ENCODE results near the gene KIAA0319L.

KIAA0319L gene

GRCh38 chr1:35441926-35442579 is 115.2 kb downstream of the KIAA0319L start:
- no peak for DNase-seq

GRCh38 chr1:35439626-35440025 is 117.6 kb downstream of the KIAA0319L start:
- no peak for DNase-seq

- DNase-seq, result no peak
Measured at GRCh38 chr1:35437200-35437599, 120.0 kb downstream of the KIAA0319L start.

- no peak for DNase-seq
Measured at GRCh38 chr1:35436078-35436477, 121.1 kb downstream of the KIAA0319L start.

- no peak for DNase-seq
Measured at GRCh38 chr1:35434703-35435102, 122.5 kb downstream of the KIAA0319L start.

GRCh38 chr1:35433714-35434113 is 123.5 kb downstream of the KIAA0319L start:
- DNase-seq, result no peak

GRCh38 chr1:35432231-35432630 is 125.0 kb downstream of the KIAA0319L start:
- DNase-seq, result no peak

- DNase-seq, result no peak
Measured at GRCh38 chr1:35431173-35431599, 126.0 kb downstream of the KIAA0319L start.

- no peak for DNase-seq
Measured at GRCh38 chr1:35430762-35431161, 126.4 kb downstream of the KIAA0319L start.

- no peak for DNase-seq
Measured at GRCh38 chr1:35428360-35428759, 128.8 kb downstream of the KIAA0319L start.

GRCh38 chr1:35426097-35426586 is 131.1 kb downstream of the KIAA0319L start:
- no peak for DNase-seq

GRCh38 chr1:35408925-35409324 is 148.3 kb downstream of the KIAA0319L start:
- no peak for DNase-seq

- DNase-seq, result no peak
Measured at GRCh38 chr1:35407743-35408142, 149.5 kb downstream of the KIAA0319L start.

- DNase-seq, result no peak
Measured at GRCh38 chr1:35406103-35406502, 151.1 kb downstream of the KIAA0319L start.

- no peak for DNase-seq
Measured at GRCh38 chr1:35401049-35401448, 156.2 kb downstream of the KIAA0319L start.

- DNase-seq, result no peak
Measured at GRCh38 chr1:35398739-35399138, 158.5 kb downstream of the KIAA0319L start.

- no peak for DNase-seq
Measured at GRCh38 chr1:35394386-35394785, 162.8 kb downstream of the KIAA0319L start.

- DNase-seq, result no peak
Measured at GRCh38 chr1:35390600-35391494, 166.4 kb downstream of the KIAA0319L start.

GRCh38 chr1:35386959-35387358 is 170.2 kb downstream of the KIAA0319L start:
- DNase-seq, result no peak

GRCh38 chr1:35386290-35386689 is 170.9 kb downstream of the KIAA0319L start:
- no peak for DNase-seq

All from activated T-cell treated with anti-CD3 and anti-CD28 coated beads, Interleukin-2, amount 50 U/mL, for 48 hours (primary cell).